Stimulated activated CD4-positive, alpha-beta T cell treated with anti-CD3 and anti-CD28 coated beads, Interleukin-4, amount 100 ng/mL, for 4 hours (primary cell): Measurements from ENCODE around the gene STRN4.

ENCODE experiments used
- DNase-seq, 2 experiments: peaks; one replicate each; pipeline ENCODE4 v3.0.0-alpha.2; 2020

Gene STRN4

GRCh38 chr19:46742926-46743480 lies 3.2 kb downstream of the STRN4 start:
- no peak for DNase-seq

DNA sequence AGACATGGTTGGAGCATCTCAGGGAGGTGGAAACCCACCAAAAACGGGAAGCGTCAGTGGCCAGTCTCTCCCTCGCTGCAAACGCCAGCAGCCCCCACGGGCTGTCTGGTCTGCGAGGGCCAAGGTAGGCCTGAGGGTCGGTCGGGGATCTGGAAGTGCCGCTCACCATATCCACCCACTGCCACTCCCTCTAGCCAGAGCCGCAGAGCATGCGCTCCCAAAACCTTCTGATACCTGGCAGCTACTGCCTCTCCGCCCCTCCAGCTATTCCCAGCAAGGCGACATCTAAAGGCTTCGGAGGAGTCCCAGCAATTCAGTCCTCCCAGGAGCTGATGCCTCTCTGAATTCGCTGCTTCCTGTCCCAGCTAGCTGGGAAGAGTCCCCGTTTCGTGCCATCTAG lies 4.8 kb downstream of the STRN4 start:
- no peak for DNase-seq

DNA sequence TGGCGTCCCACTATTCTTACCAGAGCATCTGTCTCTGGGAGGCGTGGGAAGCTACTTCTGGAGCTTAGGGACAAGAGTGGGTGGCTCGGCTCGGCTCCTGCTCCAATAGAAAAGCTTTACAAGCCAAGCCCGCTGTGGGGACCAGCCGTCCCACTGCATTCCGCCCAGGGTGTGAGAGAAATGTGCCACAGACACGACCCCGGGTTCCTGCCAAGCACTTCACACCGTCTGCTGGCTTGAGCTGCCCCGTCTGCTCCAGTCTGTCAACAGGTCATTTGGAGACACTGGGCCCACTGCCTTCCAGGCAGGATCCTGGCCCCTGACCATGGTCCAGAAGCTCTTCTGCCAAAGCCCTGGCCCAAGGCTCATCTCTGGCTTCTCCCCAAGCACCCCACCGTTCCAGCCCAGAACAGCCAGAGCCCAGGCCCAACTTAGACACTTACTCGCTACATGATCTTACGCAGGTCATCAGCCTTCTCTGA lies 6.9 kb downstream of the STRN4 start:
- no peak for DNase-seq

DNA sequence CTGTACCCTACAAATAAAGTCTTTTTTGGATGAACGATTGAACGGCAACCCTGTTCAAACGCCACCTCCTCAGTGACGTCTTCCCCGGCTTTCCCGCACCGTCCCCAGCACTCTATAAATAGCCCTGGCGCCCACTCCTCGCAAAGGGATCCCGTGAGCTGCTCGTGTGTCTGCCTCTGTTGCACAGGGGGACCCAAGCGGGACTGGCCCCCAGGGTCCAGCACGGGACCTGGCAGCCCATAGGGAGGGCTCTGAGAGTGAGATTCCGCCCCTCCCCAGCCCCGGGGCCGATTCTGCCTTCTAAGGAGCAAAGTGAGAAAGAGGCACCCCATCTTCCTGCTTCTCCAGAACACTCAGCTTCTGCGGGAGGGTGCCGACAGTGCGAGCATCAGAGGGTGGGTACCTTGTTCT lies 8.5 kb downstream of the STRN4 start:
- DNase-seq = no peak

GRCh38 chr19:46737298-46737654 lies 9.0 kb downstream of the STRN4 start:
- no peak for DNase-seq

DNA sequence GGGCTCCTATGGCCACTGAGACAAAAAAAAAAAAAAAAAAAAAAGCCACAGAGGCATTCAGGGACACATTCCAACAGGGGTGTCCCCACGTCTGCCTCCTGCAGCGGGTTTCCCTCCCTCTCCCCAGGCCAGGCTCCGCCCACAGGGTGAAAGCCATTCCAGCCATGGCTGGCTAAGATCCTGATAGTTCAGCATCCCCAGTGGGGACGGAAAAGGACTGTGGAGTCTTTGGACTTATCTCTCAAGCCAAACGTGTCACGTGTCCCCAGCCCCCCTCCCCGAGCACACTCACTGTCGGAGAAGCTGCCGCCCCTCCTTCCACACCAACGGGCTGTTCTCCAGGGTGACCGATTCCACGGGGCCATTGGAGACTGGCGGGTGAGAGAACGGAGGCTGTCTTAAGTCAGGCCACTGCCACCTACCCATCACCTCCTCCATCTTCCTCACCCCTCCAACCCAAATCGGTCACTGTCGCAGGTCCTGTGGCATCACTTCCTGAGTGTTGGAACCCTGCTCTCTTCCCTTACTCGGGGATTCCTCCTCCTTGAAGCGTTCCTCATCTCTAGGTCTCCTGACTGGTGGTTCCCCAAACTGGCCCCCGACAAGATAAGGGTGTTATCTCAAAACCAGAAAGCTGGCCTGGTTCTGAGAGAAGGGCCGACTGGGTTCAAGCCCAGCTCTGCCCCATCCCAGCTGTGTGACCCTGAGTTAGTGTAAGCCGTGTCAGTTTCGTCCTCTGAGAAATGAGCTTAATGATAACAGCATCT lies 9.5 kb downstream of the STRN4 start:
- DNase-seq = no peak

- DNase-seq = no peak
Observed at GRCh38 chr19:46733690-46734292, 12.5 kb downstream of the STRN4 start.

DNA sequence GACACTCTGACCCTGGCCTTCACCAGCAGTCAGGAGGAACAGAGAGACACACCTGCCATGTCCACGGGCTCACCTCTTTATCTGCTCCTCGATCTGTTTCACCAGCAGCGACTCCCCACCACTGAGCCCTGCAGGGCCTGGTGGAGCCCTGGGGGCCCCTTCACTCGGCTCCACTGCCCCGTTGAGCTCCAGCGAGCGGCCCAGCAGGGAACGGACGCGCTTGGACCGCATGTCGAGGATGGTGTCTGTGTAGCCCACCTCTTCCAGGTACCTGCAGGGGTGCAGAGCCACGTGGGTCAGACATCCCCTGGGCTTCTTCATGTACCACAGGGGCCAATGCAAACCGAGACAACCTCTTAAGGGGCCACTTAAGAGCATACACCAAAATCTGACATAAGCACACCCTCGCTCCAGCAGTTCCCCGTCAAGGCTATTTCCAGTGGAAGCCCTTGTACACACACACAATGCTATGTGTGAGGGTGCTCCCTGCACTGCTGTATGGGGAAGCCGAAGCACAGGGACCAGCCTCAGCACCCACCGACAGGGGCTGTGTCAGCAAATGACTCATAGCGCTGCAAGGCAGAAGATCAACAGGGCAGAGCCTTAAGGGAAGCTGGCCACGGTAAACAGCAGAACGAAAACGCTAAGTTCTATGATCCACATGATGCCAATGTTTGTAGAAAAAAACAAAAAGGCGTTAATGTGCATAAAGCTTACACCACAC lies 13.1 kb downstream of the STRN4 start:
- no peak for DNase-seq

GRCh38 chr19:46732172-46732938 lies 13.9 kb downstream of the STRN4 start:
- no peak for DNase-seq

- DNase-seq = no peak
Observed at GRCh38 chr19:46731584-46731983, 14.7 kb downstream of the STRN4 start.

DNA sequence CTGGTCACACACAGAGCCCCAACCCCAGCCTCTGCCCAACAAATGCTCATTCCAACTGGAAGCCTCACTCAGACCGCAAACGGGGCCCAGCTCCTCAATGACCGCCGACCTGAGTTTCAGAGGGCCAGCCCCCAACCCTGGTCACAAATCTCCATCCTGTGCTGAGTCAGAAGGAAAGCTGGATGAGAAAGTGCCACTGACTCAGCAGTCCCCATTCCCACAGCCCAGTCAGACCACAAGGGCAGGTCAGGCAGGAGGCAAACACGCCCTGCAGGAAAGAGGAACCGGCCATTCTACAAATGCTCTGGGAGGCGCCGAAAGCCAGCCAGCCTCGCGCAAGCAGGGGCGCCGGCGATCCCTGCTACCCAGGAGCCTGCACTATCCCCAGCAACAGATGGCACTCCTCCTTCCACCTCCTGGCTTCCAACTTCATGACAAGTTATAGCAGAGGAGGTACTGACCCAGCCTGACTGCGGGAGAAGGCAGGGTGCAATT lies 15.2 kb downstream of the STRN4 start:
- DNase-seq = no peak

DNA sequence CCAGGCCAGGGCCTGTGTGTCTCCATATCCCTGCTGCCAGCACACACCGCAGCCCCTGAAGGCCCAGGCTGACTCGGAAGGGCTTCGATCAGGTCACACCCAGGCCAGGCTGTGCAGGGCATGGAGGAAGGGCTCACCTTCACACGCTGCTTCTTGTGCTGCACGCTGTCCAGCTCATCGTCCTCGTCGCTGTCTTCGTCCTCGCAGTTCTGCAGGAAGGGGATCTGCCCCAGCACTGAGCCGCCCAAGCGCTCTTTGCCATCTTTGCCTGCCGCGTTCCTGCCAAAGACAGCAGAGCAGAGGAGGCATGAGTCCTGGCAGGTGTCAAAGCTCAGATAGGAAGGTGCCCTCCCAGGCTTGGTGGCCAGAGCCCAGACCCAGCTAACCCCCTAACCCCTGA lies 15.7 kb downstream of the STRN4 start:
- DNase-seq = no peak

- DNase-seq = no peak
Observed at GRCh38 chr19:46730187-46730586, 16.1 kb downstream of the STRN4 start.

DNA sequence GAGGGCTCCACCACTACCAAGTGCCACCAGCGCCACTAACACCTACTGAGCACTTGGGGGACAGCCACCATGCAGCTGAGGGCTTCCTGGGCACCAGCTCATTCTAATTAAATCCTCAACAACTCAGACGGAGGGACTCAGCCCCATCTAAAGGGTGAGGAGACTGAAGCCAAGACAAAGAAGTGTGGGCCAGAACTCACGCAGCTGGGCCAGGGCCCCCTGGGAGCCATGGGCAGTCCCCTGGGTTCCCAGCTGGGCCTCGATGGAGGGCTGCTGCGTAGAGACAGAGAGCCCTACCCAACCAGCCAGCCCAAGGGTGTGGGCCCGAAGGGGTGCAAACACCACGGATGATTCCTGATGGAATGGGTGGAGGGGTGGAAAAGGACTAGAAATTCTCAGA lies 16.6 kb downstream of the STRN4 start:
- no peak for DNase-seq

- peak; percentile 68 to 84 for DNase-seq
Observed at GRCh38 chr19:46728693-46729339, 17.4 kb downstream of the STRN4 start.

DNA sequence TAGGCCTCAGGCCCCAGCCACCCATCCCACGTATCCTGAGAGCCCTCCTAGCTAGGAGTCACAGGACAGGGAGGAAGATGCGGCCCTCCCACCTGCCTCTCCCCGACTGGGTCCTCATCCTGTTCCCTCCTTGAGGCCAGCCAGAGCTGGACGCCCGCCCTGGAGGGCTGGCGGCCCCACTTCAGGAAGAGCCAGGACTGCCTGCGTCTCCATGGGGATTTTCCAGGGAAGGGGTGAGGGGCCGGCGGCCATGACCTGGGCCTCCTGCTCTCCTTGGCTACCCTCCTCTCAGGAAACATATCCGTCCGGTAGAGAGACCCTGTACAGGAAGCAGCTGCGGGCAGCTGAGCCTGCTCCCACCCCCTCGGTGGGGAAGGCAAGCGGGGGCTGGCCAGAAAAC lies 18.0 kb downstream of the STRN4 start:
- DNase-seq = no peak

DNA sequence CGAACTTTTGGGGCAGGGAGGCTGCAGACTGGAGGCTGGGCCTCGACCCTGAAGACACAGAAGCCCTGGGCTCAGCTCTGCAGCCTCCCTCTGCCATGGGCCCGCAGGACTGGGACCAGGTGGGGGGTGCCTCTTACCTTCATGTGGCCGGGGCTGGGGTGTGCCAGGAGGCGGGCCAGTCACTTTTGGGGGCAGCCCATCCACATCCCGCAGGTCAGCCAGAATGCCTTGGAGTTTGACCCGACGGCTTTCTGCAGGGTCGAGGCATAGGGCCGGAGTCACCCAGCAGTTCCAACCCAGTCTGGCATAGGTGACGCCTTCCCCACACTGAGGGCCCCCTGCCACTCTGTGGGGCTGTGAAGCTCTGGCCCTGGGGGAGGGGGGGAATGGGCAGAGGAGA lies 18.5 kb downstream of the STRN4 start:
- DNase-seq = no peak

GRCh38 chr19:46726971-46727501 lies 19.2 kb downstream of the STRN4 start:
- no peak for DNase-seq

DNA sequence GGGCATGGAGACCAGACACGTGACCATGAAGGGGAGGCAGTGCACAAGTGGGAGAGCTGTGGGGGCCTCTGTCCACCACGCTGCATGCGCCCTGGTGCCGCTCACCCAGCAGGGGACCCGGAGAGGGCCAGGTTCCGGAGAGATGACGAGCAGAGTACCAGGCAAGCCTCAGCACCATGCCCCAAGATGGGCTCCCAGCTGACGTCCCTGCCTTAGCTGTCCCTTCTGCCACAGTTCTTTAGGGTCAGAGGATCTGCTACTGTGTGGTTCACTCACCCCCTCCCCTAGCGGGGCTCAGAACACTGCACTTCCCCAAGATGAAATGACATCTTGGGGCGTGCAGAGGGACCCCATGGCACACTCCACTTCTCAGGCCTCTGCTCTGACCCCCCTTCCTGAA lies 19.7 kb downstream of the STRN4 start:
- no peak for DNase-seq

- DNase-seq = no peak
Observed at GRCh38 chr19:46725859-46726393, 20.3 kb downstream of the STRN4 start.

- DNase-seq = no peak
Observed at GRCh38 chr19:46725036-46725820, 21.0 kb downstream of the STRN4 start.
